Upper lobe of left lung (tissue), 6 donors: ENCODE data around the gene THAP4. TPM values are rescaled to one million over a fixed set of nuclear protein-coding genes. Genes with fewer than 3 reads are reported as not detected.
A peak's percentile ranks its signal among the peaks of the same experiment; 100 is the strongest.

Experiments
- ATAC-seq, 2 donors: fragments of 200-7000 bp; cut with Tn5 transposase; one replicate each; pipeline ENCODE4 v1.9.1; 2022; ENCODE audit warnings: mild to moderate bottlenecking in 2 of 2, moderate library complexity in 2 of 2; ENCODE audit not compliant: low FRiP score in 2 of 2
- DNase-seq, 2 donors: peaks; one replicate each; pipeline ENCODE4 v3.0.0-alpha.2; 2019 to 2020
- H3K27ac ChIP-seq, 4 donors: fragments of 200-600 bp; sonication (generic); one replicate each; pipeline ENCODE4 v1.5.1; 2016 to 2019
- H3K27me3 ChIP-seq, 4 donors: fragments of 200-600 bp; sonication (generic); one replicate each; pipeline ENCODE4 v1.5.1; 2017 to 2019
- H3K36me3 ChIP-seq, 4 donors: fragments of 200-600 bp; sonication (generic); one replicate each; pipeline ENCODE4 v1.5.1; 2016 to 2019
- H3K4me1 ChIP-seq, 4 donors: fragments of 200-600 bp; sonication (generic); one replicate each; pipeline ENCODE4 v1.5.1; 2018 to 2019
- H3K4me3 ChIP-seq, 4 donors: fragments of 200-600 bp; sonication (generic); one replicate each; pipeline ENCODE4 v1.5.1; 2017 to 2019; ENCODE audit warnings: mild to moderate bottlenecking in 2 of 4, moderate library complexity in 1 of 4
- H3K9me3 ChIP-seq, 4 donors: fragments of 200-600 bp; sonication (generic); one replicate each; pipeline ENCODE4 v1.5.1; 2018 to 2019
- EP300 ChIP-seq, 4 donors: sonication (generic); formaldehyde crosslinking; IDR thresholded peaks; one replicate each; pipeline ENCODE4 v1.5.1; 2017; ENCODE audit warnings: antibody characterized with exemption in 4 of 4, control low read depth in 2 of 4
- POLR2A ChIP-seq, 4 donors: fragments of 450-650 bp; IDR thresholded peaks; one replicate each; pipeline ENCODE4 v1.5.1; 2016 to 2017; ENCODE audit warnings: antibody characterized with exemption in 4 of 4, mild to moderate bottlenecking in 2 of 4
- POLR2AphosphoS5 ChIP-seq, 2 donors: sonication (generic); formaldehyde crosslinking; IDR thresholded peaks; one replicate each; pipeline ENCODE4 v1.5.1; 2017; ENCODE audit warnings: antibody characterized with exemption in 2 of 2
- WGBS, 2 donors: methylation state at CpG; one replicate each; pipeline ENCODE4 v1.1.5; 2017 to 2018; 5-methylcytosine and 5-hydroxymethylcytosine counted together
- total RNA-seq, 6 donors: library from RNA; depleted of rRNA in 4 of 6; stranded (reverse); fragments of >200 nt in 4 of 6; gene quantifications; one replicate each; pipeline versions ENCODE4 v1.1.0 to v1.2.1, GENCODE V29; 2016 to 2021
- TF ChIP-seq, protein P1 (sequence below), 6 experiments: fragments of 450-650 bp in 4 of 6; fragments of 200-600 bp in 2 of 6; sonication (generic) in 2 of 6; IDR thresholded peaks; one replicate each; pipeline ENCODE4 v1.5.1; 2016 to 2019; ENCODE audit warnings: antibody characterized with exemption in 6 of 6
- donor health status: DM: no; HTN: no; CAD: no; lungs with moderate emphysema.
- donor health status: DM: no; HTN: yes; CAD: no; lungs with severe emphysema.

The THAP4 gene
- total RNA-seq, 6 donors from 2014 or later: 36.6 to 85.9 (median 48.1) TPM

DNA sequence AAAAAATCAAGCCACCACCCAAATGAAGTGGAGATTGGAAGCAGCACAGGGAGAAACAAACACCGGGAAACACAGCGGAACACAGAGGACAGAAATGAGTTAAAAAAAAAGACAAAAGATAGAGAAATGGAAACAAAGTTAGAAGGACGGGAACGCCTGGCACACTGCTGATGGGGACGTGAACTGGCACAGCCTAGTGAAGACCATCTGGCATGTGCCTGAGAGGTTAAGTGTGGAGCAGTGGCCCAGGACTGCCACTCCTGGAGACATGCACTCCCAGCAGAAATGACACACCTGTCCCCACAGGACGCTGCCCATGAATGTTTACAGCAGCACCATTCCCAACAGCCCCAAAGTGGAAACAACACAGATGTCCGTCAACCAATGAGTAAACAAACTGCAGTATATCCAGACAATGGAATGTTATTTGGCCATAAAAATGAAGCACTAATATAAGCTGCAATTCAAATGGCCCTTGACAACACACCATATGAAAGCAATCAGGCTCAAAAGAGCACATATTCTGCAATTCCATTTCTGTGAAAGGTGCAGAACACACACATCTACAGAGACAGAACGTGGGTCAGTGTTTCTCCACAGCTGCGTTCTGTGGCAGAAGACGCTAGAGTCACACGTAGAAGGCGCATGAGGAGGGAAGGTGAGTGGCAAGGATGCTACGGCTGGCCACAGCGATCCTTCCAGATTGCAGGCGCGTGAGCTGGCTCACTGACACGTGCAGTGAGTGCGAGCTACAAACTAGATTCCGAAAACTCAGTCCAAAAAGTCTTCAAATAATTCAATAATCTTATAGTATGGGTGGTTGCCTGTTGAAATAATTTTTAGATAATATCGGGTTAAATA, 24.6 kb downstream of the THAP4 start:
- no peak overlapping the region for H3K4me3 ChIP-seq
- H3K9me3 ChIP-seq: no peaks in the 10 kb centered on the region
- no peak for TF ChIP-seq POLR2AphosphoS5 (IDR thresholded peaks at IDR 0.05)
- no peak for TF ChIP-seq EP300 (IDR thresholded peaks at IDR 0.05)
- TF ChIP-seq, protein P1, sequence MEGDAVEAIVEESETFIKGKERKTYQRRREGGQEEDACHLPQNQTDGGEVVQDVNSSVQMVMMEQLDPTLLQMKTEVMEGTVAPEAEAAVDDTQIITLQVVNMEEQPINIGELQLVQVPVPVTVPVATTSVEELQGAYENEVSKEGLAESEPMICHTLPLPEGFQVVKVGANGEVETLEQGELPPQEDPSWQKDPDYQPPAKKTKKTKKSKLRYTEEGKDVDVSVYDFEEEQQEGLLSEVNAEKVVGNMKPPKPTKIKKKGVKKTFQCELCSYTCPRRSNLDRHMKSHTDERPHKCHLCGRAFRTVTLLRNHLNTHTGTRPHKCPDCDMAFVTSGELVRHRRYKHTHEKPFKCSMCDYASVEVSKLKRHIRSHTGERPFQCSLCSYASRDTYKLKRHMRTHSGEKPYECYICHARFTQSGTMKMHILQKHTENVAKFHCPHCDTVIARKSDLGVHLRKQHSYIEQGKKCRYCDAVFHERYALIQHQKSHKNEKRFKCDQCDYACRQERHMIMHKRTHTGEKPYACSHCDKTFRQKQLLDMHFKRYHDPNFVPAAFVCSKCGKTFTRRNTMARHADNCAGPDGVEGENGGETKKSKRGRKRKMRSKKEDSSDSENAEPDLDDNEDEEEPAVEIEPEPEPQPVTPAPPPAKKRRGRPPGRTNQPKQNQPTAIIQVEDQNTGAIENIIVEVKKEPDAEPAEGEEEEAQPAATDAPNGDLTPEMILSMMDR (IDR thresholded peaks at IDR 0.05): no peak
- TF ChIP-seq POLR2A (IDR thresholded peaks at IDR 0.05): no peak
- peak overlapping the region; percentile 4 to 62 (median 18) for H3K27ac ChIP-seq
- peaks cover 13 to 46% (median 27%) of the 10 kb centered on the region in 4 donors for H3K4me1 ChIP-seq
- ATAC-seq (no peak), DNase-seq (no peak)
- H3K36me3 ChIP-seq: peaks cover 0 to 5% (median 0%) of the 10 kb centered on the region in 4 donors
- H3K27me3 ChIP-seq: no peaks in the 10 kb centered on the region
- WGBS, 2 donors: 76 to 84% methylated on average over 20 of the region's 20 CpGs

DNA sequence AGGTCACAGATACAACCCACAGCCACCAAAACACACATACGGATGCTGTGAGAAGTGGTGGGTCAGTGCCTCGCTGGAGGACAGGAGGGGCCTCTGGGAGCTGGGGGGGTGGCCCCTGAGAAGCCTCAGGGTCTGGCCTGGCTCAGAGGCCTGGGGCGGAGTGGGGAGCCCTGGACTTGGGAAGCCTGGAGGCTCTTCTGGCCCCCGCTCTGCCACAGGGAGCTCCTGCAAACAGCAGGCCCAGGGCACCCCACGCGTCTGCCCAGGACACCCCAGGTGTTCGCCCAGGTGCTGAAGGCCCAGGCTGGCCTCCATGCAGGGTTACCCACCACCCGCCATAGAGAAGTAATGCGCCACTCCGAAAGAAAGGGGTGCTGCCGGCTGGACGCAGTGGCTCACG, 25.9 kb downstream of the THAP4 start:
- 92 to 97% methylated on average over 8 to 13 of the region's 13 CpGs for WGBS, 2 donors
- peaks cover 12 to 34% (median 24%) of the 10 kb centered on the region in 4 donors for H3K4me1 ChIP-seq
- no peak overlapping the region for H3K4me3 ChIP-seq
- ATAC-seq (no peak), DNase-seq (peak in 1 of 2 donors; percentile 54)
- no peaks in the 10 kb centered on the region for H3K9me3 ChIP-seq
- peak overlapping the region; percentile 75 to 87 (median 86) for H3K27ac ChIP-seq
- no peaks in the 10 kb centered on the region for H3K27me3 ChIP-seq
- peaks cover 0 to 11% (median 4%) of the 10 kb centered on the region in 4 donors for H3K36me3 ChIP-seq
- TF ChIP-seq, protein P1 (IDR thresholded peaks at IDR 0.05): no peak
- TF ChIP-seq EP300 (IDR thresholded peaks at IDR 0.05) (no peak), POLR2A (IDR thresholded peaks at IDR 0.05) (no peak), POLR2AphosphoS5 (IDR thresholded peaks at IDR 0.05) (no peak)

DNA sequence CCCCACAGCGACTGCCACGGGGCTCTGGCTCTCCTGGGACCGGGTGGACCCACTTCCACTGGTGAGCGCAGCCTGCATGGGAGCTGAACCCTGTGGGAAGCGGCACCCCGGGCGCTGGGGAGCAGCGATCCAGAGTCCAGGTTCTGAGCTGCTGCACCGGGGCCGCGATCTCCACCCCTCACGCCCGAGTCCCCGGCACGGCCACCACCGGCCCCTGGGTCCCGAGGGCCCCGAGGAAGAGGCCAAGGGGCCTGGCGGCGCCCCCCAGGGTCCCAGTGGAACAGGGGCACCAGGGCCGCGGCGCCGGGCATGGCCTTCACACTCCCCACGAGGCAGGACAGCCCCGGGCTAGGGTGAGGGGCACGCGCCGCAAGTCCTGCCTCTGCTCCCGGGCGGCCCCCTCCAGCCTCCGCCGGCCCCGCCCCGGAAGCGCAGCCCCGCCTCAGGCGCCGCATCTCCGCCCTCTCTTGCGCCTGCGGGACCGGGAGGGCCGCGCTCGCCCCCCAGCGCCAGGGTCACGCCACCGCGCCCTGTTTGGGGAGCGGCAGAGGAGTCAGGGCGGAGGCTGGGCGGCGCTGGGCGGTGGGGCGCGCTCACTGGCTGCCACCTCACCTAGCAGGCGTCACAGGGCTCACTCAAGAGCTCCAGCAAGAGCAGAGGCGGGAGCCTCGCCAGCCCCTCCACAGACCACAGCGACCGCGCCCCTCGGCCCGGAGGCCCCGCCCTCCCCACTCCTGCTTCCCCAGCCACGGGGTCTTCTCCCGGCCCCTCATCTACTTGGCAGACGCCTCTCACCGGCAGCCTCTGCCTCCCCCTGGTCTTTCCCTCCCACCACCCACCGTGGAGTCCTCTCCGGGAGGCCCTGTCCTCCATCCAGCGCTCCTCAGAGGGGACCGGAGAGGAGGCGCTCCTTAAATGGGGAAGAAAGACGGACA, 26.8 kb downstream of the THAP4 start:
- Histone ChIP-seq H3K4me3 (peak overlapping the region; percentile 52 to 69 (median 66)), H3K4me1 (peaks cover 12 to 25% (median 23%) of the 10 kb centered on the region in 4 donors), H3K27me3 (no peaks in the 10 kb centered on the region), H3K27ac (peak overlapping the region; percentile 75 to 87 (median 86)), H3K36me3 (peaks cover 0 to 20% (median 13%) of the 10 kb centered on the region in 4 donors), H3K9me3 (no peaks in the 10 kb centered on the region)
- WGBS, 2 donors: 9 to 24% methylated on average over 6 to 49 of the region's 76 CpGs
- ATAC-seq (peak; percentile 96 to 97), DNase-seq (peak; percentile 95 to 98)
- TF ChIP-seq POLR2AphosphoS5 (IDR thresholded peaks at IDR 0.05): peak; percentile 51
- TF ChIP-seq, protein P1 (IDR thresholded peaks at IDR 0.05): peak; percentile 72 to 93 (median 85)
- TF ChIP-seq EP300 (IDR thresholded peaks at IDR 0.05): no peak
- peak in 1 of 4 donors; percentile 44 for TF ChIP-seq POLR2A (IDR thresholded peaks at IDR 0.05)

DNA sequence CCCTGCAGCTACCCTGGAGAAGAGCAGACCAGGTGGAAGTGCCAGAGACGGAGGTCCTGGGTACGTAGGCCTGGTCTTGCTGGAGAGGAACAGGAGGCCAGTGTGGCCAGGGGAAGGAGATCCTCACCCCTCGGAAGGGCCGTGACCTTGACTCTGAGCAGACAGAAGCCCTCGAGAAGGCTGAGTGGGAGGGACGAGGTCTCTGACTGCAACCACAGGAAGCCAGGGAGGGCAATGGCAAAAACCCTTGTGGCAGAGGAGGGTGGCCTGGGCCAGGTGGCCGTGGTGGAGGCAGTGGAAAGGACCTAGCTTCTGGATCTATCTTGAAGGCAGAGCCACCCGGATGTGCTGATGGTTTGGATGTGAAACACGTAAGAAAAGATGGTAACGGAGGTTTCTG, 28.1 kb downstream of the THAP4 start:
- ATAC-seq: no peak
- TF ChIP-seq POLR2AphosphoS5 (IDR thresholded peaks at IDR 0.05): no peak
- Histone ChIP-seq H3K27me3 (no peaks in the 10 kb centered on the region), H3K36me3 (peaks cover 0 to 30% (median 14%) of the 10 kb centered on the region in 4 donors), H3K9me3 (no peaks in the 10 kb centered on the region), H3K4me3 (no peak overlapping the region), H3K4me1 (peaks cover 12 to 25% (median 23%) of the 10 kb centered on the region in 4 donors), H3K27ac (no peak overlapping the region)
- WGBS, 2 donors: 74 to 78% methylated on average over 10 of the region's 10 CpGs
- no peak for DNase-seq
